ENCODE data around the gene GLCCI1.

DNA sequence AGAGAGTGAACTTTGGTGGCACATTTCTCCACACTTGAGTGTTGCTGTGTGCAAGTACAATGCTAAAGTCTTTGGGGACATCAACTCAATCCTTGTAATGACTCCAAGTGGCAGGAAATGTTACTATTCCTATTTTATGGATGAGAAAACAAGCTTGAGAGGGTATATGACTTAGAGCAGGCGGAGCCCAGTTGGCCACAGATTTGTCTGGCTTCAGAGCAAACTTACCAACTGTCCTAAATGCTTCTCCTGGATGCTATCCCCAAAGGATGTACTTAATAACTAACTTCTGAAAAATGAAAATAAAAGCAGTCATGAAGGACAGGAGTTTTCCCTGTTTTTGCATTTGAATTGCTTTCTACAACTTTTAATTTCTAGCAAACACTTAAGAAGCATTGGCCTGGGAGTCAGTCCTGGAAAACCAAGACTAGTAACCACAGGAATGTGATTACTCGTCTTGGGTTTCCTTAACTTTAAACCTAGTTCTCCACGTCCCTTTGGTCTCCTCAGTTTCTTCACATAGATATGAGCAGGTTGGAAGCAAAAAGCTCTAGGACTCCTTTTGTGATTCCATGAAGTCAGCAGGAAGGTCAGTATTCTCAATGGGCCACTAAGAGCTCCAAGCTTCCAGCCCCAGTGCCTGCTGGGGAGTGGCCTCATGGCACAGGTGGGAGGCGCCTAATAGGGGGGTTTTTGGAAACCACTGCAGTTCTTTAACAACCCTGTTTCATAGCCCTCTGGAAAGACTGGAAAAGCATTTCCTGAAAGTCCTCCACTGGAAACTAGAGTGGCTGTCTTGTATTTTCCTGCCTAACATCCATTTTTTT lies 140.8 kb downstream of the GLCCI1 start:
- TF ChIP-seq POLR2AphosphoS5 (IDR thresholded peaks at IDR 0.05; ENCODE audit: insufficient read depth, low read depth, low read length) (no peak), POLR2A (IDR thresholded peaks at IDR 0.05; ENCODE audit: low read depth, low read length) (no peak), EZH2 (IDR thresholded peaks at IDR 0.05; ENCODE audit: borderline replicate concordance, low read depth, low read length, severe bottlenecking) (no peak), MYC (IDR thresholded peaks at IDR 0.05; ENCODE audit: low read depth, low read length) (no peak), FOS (IDR thresholded peaks at IDR 0.05; ENCODE audit: borderline replicate concordance, insufficient read depth, low read length) (no peak)
- TF ChIP-seq, protein P1, sequence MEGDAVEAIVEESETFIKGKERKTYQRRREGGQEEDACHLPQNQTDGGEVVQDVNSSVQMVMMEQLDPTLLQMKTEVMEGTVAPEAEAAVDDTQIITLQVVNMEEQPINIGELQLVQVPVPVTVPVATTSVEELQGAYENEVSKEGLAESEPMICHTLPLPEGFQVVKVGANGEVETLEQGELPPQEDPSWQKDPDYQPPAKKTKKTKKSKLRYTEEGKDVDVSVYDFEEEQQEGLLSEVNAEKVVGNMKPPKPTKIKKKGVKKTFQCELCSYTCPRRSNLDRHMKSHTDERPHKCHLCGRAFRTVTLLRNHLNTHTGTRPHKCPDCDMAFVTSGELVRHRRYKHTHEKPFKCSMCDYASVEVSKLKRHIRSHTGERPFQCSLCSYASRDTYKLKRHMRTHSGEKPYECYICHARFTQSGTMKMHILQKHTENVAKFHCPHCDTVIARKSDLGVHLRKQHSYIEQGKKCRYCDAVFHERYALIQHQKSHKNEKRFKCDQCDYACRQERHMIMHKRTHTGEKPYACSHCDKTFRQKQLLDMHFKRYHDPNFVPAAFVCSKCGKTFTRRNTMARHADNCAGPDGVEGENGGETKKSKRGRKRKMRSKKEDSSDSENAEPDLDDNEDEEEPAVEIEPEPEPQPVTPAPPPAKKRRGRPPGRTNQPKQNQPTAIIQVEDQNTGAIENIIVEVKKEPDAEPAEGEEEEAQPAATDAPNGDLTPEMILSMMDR (IDR thresholded peaks at IDR 0.05; ENCODE audit: extremely low read depth in 1 of 2, insufficient read depth in 1 of 2, low read depth in 1 of 2, low read length in 2 of 2), result no peak
- TF ChIP-seq, protein P2, sequence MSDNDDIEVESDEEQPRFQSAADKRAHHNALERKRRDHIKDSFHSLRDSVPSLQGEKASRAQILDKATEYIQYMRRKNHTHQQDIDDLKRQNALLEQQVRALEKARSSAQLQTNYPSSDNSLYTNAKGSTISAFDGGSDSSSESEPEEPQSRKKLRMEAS (IDR thresholded peaks at IDR 0.05; ENCODE audit: insufficient read depth, insufficient read length), result no peak
